H1 (cell line): ENCODE measurements around the gene TMEM178B. TPM values are rescaled to one million over a fixed set of nuclear protein-coding genes. Genes with fewer than 3 reads are reported as not detected.

Source experiments
- CTCF ChIA-PET: fragments of 300-600 bp; sonication (Branson Sonifier 250); formaldehyde crosslinking; loops from one replicate; lab custom pipeline; 2021; ENCODE audit not compliant: partially characterized antibody; lab: Charles Lee
- POLR2A ChIA-PET: fragments of 300-600 bp; sonication (Branson Sonifier 250); formaldehyde crosslinking; loops from one replicate; lab custom pipeline; 2021; ENCODE audit warnings: inconsistent platforms; ENCODE audit not compliant: partially characterized antibody; lab: Charles Lee
- DNase-seq, 2 experiments: peaks; one replicate each; pipeline versions ENCODE4 v3.0.0 to v3.0.0-alpha.2; 2010 to 2022; ENCODE audit warnings: low spot score in 2 of 2, low read depth in 1 of 2, mixed read lengths in 1 of 2
- FAIRE-seq: peaks from 2 replicates; lab custom pipeline; 2011; peaks lifted over from hg19 to GRCh38; lab: Jason Lieb, UNC
- H2AFZ ChIP-seq: 2 replicates; pipeline ENCODE4 v1.8.1; 2012; ENCODE audit warnings: low read length, inconsistent platforms
- H2AK5ac ChIP-seq: 2 replicates; pipeline ENCODE4 v1.6.1; 2013; ENCODE audit warnings: low read depth, low read length
- H2BK120ac ChIP-seq: replicated peaks from 2 replicates; pipeline ENCODE3; 2013; ENCODE audit warnings: low read depth, low read length, inconsistent platforms
- H2BK12ac ChIP-seq: 2 replicates; pipeline ENCODE4 v1.6.1; 2013; ENCODE audit warnings: low read depth, low read length
- H2BK15ac ChIP-seq: 2 replicates; pipeline ENCODE4 v1.6.1; 2013; ENCODE audit warnings: low read length
- H2BK20ac ChIP-seq: 2 replicates; pipeline ENCODE4 v1.6.1; 2013; ENCODE audit warnings: low read length
- H2BK5ac ChIP-seq: 2 replicates; pipeline ENCODE4 v1.6.1; 2013; ENCODE audit warnings: low read depth, low read length
- H3K14ac ChIP-seq: 2 replicates; pipeline ENCODE4 v1.6.1; 2013; ENCODE audit warnings: inconsistent platforms; ENCODE audit not compliant: insufficient read length
- H3K18ac ChIP-seq: 2 replicates; pipeline ENCODE4 v1.6.1; 2013; ENCODE audit warnings: low read length; ENCODE audit errors: extremely low read depth
- H3K23ac ChIP-seq: 2 replicates; pipeline ENCODE4 v1.6.1; 2013; ENCODE audit warnings: inconsistent platforms; ENCODE audit not compliant: insufficient read length
- H3K23me2 ChIP-seq: 2 replicates; pipeline ENCODE4 v1.6.1; 2013; ENCODE audit warnings: low read depth, low read length
- H3K27ac ChIP-seq: 2 replicates; pipeline ENCODE4 v1.6.1; 2011; ENCODE audit warnings: low read depth, low read length, inconsistent platforms
- H3K27me3 ChIP-seq, 4 experiments: replicated peaks in 1 of 4; 1 replicate in 1 of 4; 2 replicates in 3 of 4; pipeline versions ENCODE4 v1.6.1 to v1.8.1; 2011 to 2013; ENCODE audit warnings: low read length in 3 of 4, mild to moderate bottlenecking in 3 of 4, inconsistent platforms in 2 of 4, mixed read lengths in 2 of 4, moderate library complexity in 1 of 4; ENCODE audit not compliant: control insufficient read depth in 3 of 4, insufficient read depth in 3 of 4; ENCODE audit errors: extremely low read depth in 1 of 4
- H3K36me3 ChIP-seq, 4 experiments: 2 replicates each; pipeline versions ENCODE4 v1.6.1 to v1.8.1; 2011 to 2013; ENCODE audit warnings: mild to moderate bottlenecking in 4 of 4, low read length in 3 of 4, moderate library complexity in 2 of 4, control low read depth in 1 of 4, inconsistent platforms in 1 of 4; ENCODE audit not compliant: insufficient read depth in 4 of 4, control insufficient read depth in 2 of 4
- H3K4ac ChIP-seq: replicated peaks from 2 replicates; pipeline ENCODE3; 2013; ENCODE audit warnings: low read length, low read depth, mixed read lengths, inconsistent platforms; ENCODE audit not compliant: insufficient read length
- H3K4me1 ChIP-seq, 4 experiments: replicated peaks in 1 of 4; 1 replicate in 1 of 4; 2 replicates in 3 of 4; pipeline versions ENCODE4 v1.6.1 to v1.8.1; 2011 to 2013; ENCODE audit warnings: low read length in 3 of 4, inconsistent platforms in 2 of 4, mixed read lengths in 1 of 4; ENCODE audit not compliant: insufficient read depth in 4 of 4, control insufficient read depth in 3 of 4
- H3K4me2 ChIP-seq, 2 experiments: 2 replicates each; pipeline versions ENCODE4 v1.6.1 to v1.8.1; 2011 to 2013; ENCODE audit warnings: low read depth in 2 of 2, low read length in 2 of 2, control low read depth in 1 of 2, inconsistent platforms in 1 of 2, mild to moderate bottlenecking in 1 of 2; ENCODE audit not compliant: insufficient read depth in 1 of 2
- H3K4me3 ChIP-seq, 4 experiments: fragments of 200-600, 300-600 bp in 1 of 4; sonication (generic), shearing (Covaris generic), sonication (Bioruptor Twin) in 1 of 4; 2 replicates each; pipeline versions ENCODE4 v1.5.1 to v1.8.1; 2011 to 2016; ENCODE audit warnings: low read length in 4 of 4, low read depth in 3 of 4, control low read depth in 2 of 4, inconsistent platforms in 2 of 4, mild to moderate bottlenecking in 2 of 4, mixed read lengths in 1 of 4, moderate library complexity in 1 of 4; ENCODE audit not compliant: insufficient read depth in 2 of 4; ENCODE audit errors: extremely low read depth in 1 of 4
- H3K56ac ChIP-seq: replicated peaks from 2 replicates; pipeline ENCODE3; 2013; ENCODE audit warnings: low read depth, mild to moderate bottlenecking, mixed read lengths, low read length, inconsistent platforms; ENCODE audit not compliant: insufficient read length
- H3K79me1 ChIP-seq: 2 replicates; pipeline ENCODE4 v1.6.1; 2013; ENCODE audit warnings: low read depth, low read length, control low read depth
- H3K79me2 ChIP-seq, 2 experiments: 2 replicates each; pipeline versions ENCODE4 v1.6.1 to v1.8.1; 2012 to 2013; ENCODE audit warnings: low read length in 2 of 2, mild to moderate bottlenecking in 2 of 2, inconsistent platforms in 1 of 2; ENCODE audit not compliant: insufficient read depth in 2 of 2, control insufficient read depth in 1 of 2
- H3K9ac ChIP-seq, 4 experiments: replicated peaks in 1 of 4; 1 replicate in 1 of 4; 2 replicates in 3 of 4; pipeline versions ENCODE4 v1.6.1 to v1.8.1; 2011 to 2013; ENCODE audit warnings: low read depth in 3 of 4, low read length in 3 of 4, control low read depth in 2 of 4, mild to moderate bottlenecking in 2 of 4, moderate library complexity in 2 of 4, inconsistent platforms in 1 of 4; ENCODE audit errors: extremely low read depth in 1 of 4
- H3K9me3 ChIP-seq, 2 experiments: 2 replicates each; pipeline versions ENCODE4 v1.6.1 to v1.8.1; 2012 to 2013; ENCODE audit warnings: mild to moderate bottlenecking in 2 of 2, moderate library complexity in 2 of 2, control low read depth in 1 of 2, inconsistent platforms in 1 of 2, low read depth in 1 of 2, low read length in 1 of 2, mixed read lengths in 1 of 2; ENCODE audit not compliant: insufficient read depth in 2 of 2
- H4K20me1 ChIP-seq, 2 experiments: replicated peaks in 1 of 2; 2 replicates each; pipeline versions ENCODE3 to v1.8.1; 2011 to 2013; ENCODE audit warnings: inconsistent platforms in 2 of 2, low read length in 2 of 2, mild to moderate bottlenecking in 1 of 2; ENCODE audit not compliant: insufficient read depth in 2 of 2, control insufficient read depth in 1 of 2
- H4K5ac ChIP-seq: 2 replicates; pipeline ENCODE4 v1.6.1; 2013; ENCODE audit warnings: low read length, low read depth, mixed read lengths, inconsistent platforms; ENCODE audit not compliant: insufficient read length
- H4K8ac ChIP-seq: 2 replicates; pipeline ENCODE4 v1.8.0; 2013; ENCODE audit warnings: mild to moderate bottlenecking, moderate library complexity, low read length, inconsistent platforms; ENCODE audit not compliant: insufficient read depth; ENCODE audit errors: extremely low read depth
- H4K91ac ChIP-seq: replicated peaks from 2 replicates; pipeline ENCODE3; 2013; ENCODE audit warnings: low read length, mixed read lengths, inconsistent platforms; ENCODE audit not compliant: insufficient read length
- ASH2L ChIP-seq: fragments of 200-600, 300-600 bp; sonication (generic); IDR thresholded peaks from one replicate; pipeline ENCODE4 v1.7.1; 2017; ENCODE audit warnings: low read length
- CTBP2 ChIP-seq: IDR thresholded peaks from 2 replicates; pipeline ENCODE4 v1.7.0; 2011; ENCODE audit warnings: borderline replicate concordance, mild to moderate bottlenecking, moderate library complexity, mixed read lengths, low read length; ENCODE audit not compliant: insufficient read depth, insufficient read length
- CTCF ChIP-seq, 3 experiments: IDR thresholded peaks; 1 replicate in 2 of 3; 2 replicates in 1 of 3; pipeline versions ENCODE4 v1.5.1 to v1.6.1; 2011; ENCODE audit warnings: low read length in 3 of 3, mild to moderate bottlenecking in 3 of 3, inconsistent platforms in 2 of 3, low read depth in 1 of 3, moderate library complexity in 1 of 3; ENCODE audit not compliant: insufficient read depth in 1 of 3; ENCODE audit errors: control extremely low read depth in 1 of 3
- EZH2 ChIP-seq: fragments of 200-600 bp; sonication (generic); IDR thresholded peaks from 2 replicates; pipeline ENCODE4 v1.7.1; 2012; ENCODE audit warnings: low read depth, mild to moderate bottlenecking, moderate library complexity, low read length, inconsistent platforms; ENCODE audit not compliant: severe bottlenecking
- GTF2F1 ChIP-seq: IDR thresholded peaks from 2 replicates; pipeline ENCODE4 v1.6.1; 2012; ENCODE audit warnings: low read depth, low read length, improper control_type of control experiment, borderline replicate concordance
- JUND ChIP-seq: IDR thresholded peaks from 2 replicates; pipeline ENCODE4 v1.6.1; 2011; ENCODE audit warnings: mild to moderate bottlenecking, improper control_type of control experiment, low read length
- KDM5A ChIP-seq: fragments of 200-600 bp; IDR thresholded peaks from 2 replicates; pipeline ENCODE4 v1.7.1; 2012; ENCODE audit warnings: mild to moderate bottlenecking, low read length, inconsistent platforms, mixed read lengths
- SIN3A ChIP-seq, 2 experiments: IDR thresholded peaks in 1 of 2; conservative IDR thresholded peaks in 1 of 2; 2 replicates each; pipeline ENCODE4 v1.6.1; 2011 to 2012; ENCODE audit warnings: low read length in 2 of 2, improper control_type of control experiment in 1 of 2, low read depth in 1 of 2, mild to moderate bottlenecking in 1 of 2
- SRF ChIP-seq: IDR thresholded peaks from 2 replicates; pipeline ENCODE4 v1.6.1; 2011; ENCODE audit warnings: mild to moderate bottlenecking, low read depth, low read length, moderate library complexity
- ZNF274 ChIP-seq: IDR thresholded peaks from 2 replicates; pipeline ENCODE4 v1.7.0; 2012; ENCODE audit warnings: low read length, borderline replicate concordance; ENCODE audit errors: extremely low read depth
- WGBS, 2 experiments: shearing (Covaris generic) in 1 of 2; methylation state at CpG; one replicate each; pipeline versions ENCODE4 v1.1.6 to v1.1.7; 2013 to 2015; ENCODE audit warnings: low lambda C conversion rate in 2 of 2, mixed read lengths in 2 of 2, inconsistent platforms in 1 of 2, low coverage in 1 of 2, missing lambda C conversion rate in 1 of 2; ENCODE audit not compliant: insufficient replicate concordance in 2 of 2, insufficient coverage in 1 of 2, insufficient read length in 1 of 2; ENCODE audit errors: extremely low coverage in 1 of 2, missing lambda C conversion rate in 1 of 2; 5-methylcytosine and 5-hydroxymethylcytosine counted together
- polyA plus RNA-seq, 7 experiments: library from polyadenylated mRNA; depleted of rRNA in 3 of 7; stranded (reverse) in 5 of 7; unstranded in 2 of 7; fragments of >200 nt in 5 of 7; fragments of 200-250 nt in 2 of 7; gene quantifications; 1 replicate in 5 of 7; 2 replicates in 1 of 7; 4 replicates in 1 of 7; pipeline versions ENCODE4 v1.2.1 to v1.2.3, GENCODE V29; 2011 to 2013; ENCODE audit warnings: missing spikeins in 2 of 7, mixed read lengths in 2 of 7
- total RNA-seq: library from RNA; stranded (reverse); fragmentation: NEBNext Ultra II Directional; extraction: Animal tissue kit (Norgen Biotek cat#: 25700); gene quantifications from 2 replicates; pipeline ENCODE4 v1.2.1, GENCODE V29; 2021

TMEM178B gene
- total and polyA plus RNA-seq, 2 of the 8 experiments (the other 6 are each of a cell fraction or from before 2014, with no cell fraction given) = 5.3 to 18.1 TPM

DNA sequence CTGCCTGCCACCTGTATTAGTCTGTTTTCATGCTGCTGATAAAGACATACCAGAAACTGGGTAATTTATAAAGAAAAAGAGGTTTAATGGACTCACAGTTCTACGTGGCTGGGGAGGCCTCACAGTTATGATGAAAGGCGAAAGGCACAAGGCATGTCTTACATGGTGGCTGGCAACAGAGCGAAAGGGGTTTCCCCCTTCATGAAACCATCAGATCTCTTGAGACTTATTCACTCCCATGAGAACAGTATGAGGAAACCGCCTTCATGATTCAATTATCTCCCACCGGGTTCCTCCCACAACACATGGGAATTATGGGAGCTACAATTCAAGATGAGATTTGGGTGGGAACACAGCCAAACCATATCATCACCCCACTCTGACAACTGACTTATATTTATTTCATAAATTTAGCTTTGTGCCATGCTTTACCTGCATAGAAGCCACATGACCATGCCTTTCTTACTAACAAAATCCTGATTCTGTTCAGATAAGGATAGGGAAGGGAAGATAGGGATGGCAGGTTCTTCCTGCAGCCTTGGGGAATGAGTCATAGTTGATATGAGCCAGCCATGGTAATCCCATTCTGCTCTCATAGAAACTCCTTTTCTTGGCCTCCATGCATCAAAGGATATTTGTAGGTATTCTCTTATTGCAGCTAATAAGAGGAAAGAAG lies 286.0 kb downstream of the TMEM178B start:
- Histone ChIP-seq H3K56ac (no peak overlapping the region), H3K27me3 (no peaks in the 10 kb centered on the region), H3K36me3 (no peaks in the 10 kb centered on the region), H4K91ac (no peak overlapping the region), H3K14ac (no peak overlapping the region), H3K4me2 (no peak overlapping the region), H3K18ac (no peak overlapping the region), H3K23me2 (no peaks in the 10 kb centered on the region; the same call in 1 of the 2 replicates), H3K27ac (no peak overlapping the region), H3K9me3 (0 out of 4 replicates have a peak, but pooled peaks cover 0 to 2% of the 10 kb centered on the region in 2 experiments), H2AFZ (no peak overlapping the region), H3K9ac (no peak overlapping the region), H3K23ac (no peak overlapping the region), H2AK5ac (no peak overlapping the region), H4K8ac (no peak overlapping the region), H2BK12ac (no peak overlapping the region), H3K79me1 (no peaks in the 10 kb centered on the region), H3K4me1 (peaks cover 1 to 8% (median 3%) of the 10 kb centered on the region in 4 experiments; a peak in 5 of 7 replicates), H4K5ac (no peak overlapping the region), H3K4me3 (no peak overlapping the region), H2BK15ac (no peak overlapping the region), H2BK5ac (no peak overlapping the region), H2BK20ac (no peak overlapping the region), H2BK120ac (no peak overlapping the region), H4K20me1 (no peaks in the 10 kb centered on the region), H3K79me2 (no peaks in the 10 kb centered on the region), H3K4ac (no peak overlapping the region)
- no peak for DNase-seq
- no peak for FAIRE-seq
- ChIA-PET CTCF (interaction anchor here (1.2 kb wide), 1 partner anchor 138 kb away, joined by 3 read pairs; no protein-coding TSS in a partner anchor), POLR2A (no interaction called here)
- WGBS, 2 experiments = 95% methylated on average over 5 of the region's 5 CpGs; no CpG with 5 or more reads in 1 of the 2 experiments
- TF ChIP-seq JUND (no peak), GTF2F1 (no peak), ASH2L (no peak), ZNF274 (no peak), SRF (no peak), CTCF (IDR thresholded peaks at IDR 0.05; ENCODE audit: control extremely low read depth in 1 of 3, insufficient read depth in 1 of 3, low read depth in 1 of 3, low read length in 3 of 3) (no peak), KDM5A (no peak), EZH2 (no peak), CTBP2 (no peak), SIN3A (conservative IDR thresholded peaks at IDR 0.05 in 1 of 2, IDR thresholded peaks at IDR 0.05 in 1 of 2; ENCODE audit: low read depth in 1 of 2, low read length in 2 of 2) (no peak)
